Measurements from ENCODE around the gene GINS1. TPM values are rescaled to one million over a fixed set of nuclear protein-coding genes. Genes with fewer than 3 reads are reported as not detected.

GINS1 gene
- total and polyA plus RNA-seq, 2 experiments from 2014 or later, result 32.0 to 65.4 TPM

DNA sequence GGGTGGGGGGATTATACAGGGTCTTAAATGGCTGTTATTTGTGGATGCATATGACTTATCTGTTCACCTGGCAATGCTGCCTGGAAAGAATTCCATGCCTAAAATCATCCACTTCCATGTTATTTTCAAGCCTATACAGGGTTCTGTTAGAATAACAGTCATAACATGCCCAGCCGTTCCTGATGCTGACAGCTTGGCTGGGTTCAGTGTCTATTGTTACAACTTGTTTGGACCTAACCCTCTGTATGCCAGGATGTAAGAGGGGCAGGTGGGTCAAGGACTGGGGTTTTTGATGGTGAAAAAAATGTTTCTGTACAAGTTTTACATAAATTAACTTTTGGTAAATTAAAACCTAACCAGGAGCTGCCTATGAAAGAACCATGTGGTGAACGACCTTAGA is 79.8 kb downstream of the GINS1 start:
- H3K4me2 ChIP-seq, result no peak overlapping the region
- H3K27me3 Mint-ChIP-seq (ENCODE audit: insufficient read depth, low read depth, poor library complexity), result peaks cover 3% of the 10 kb centered on the region
- no peaks in the 10 kb centered on the region for H4K20me1 ChIP-seq (replicated peaks; ENCODE audit: insufficient read depth)
- H3K27ac Mint-ChIP-seq, result no peak overlapping the region
- TF ChIP-seq, protein P1, sequence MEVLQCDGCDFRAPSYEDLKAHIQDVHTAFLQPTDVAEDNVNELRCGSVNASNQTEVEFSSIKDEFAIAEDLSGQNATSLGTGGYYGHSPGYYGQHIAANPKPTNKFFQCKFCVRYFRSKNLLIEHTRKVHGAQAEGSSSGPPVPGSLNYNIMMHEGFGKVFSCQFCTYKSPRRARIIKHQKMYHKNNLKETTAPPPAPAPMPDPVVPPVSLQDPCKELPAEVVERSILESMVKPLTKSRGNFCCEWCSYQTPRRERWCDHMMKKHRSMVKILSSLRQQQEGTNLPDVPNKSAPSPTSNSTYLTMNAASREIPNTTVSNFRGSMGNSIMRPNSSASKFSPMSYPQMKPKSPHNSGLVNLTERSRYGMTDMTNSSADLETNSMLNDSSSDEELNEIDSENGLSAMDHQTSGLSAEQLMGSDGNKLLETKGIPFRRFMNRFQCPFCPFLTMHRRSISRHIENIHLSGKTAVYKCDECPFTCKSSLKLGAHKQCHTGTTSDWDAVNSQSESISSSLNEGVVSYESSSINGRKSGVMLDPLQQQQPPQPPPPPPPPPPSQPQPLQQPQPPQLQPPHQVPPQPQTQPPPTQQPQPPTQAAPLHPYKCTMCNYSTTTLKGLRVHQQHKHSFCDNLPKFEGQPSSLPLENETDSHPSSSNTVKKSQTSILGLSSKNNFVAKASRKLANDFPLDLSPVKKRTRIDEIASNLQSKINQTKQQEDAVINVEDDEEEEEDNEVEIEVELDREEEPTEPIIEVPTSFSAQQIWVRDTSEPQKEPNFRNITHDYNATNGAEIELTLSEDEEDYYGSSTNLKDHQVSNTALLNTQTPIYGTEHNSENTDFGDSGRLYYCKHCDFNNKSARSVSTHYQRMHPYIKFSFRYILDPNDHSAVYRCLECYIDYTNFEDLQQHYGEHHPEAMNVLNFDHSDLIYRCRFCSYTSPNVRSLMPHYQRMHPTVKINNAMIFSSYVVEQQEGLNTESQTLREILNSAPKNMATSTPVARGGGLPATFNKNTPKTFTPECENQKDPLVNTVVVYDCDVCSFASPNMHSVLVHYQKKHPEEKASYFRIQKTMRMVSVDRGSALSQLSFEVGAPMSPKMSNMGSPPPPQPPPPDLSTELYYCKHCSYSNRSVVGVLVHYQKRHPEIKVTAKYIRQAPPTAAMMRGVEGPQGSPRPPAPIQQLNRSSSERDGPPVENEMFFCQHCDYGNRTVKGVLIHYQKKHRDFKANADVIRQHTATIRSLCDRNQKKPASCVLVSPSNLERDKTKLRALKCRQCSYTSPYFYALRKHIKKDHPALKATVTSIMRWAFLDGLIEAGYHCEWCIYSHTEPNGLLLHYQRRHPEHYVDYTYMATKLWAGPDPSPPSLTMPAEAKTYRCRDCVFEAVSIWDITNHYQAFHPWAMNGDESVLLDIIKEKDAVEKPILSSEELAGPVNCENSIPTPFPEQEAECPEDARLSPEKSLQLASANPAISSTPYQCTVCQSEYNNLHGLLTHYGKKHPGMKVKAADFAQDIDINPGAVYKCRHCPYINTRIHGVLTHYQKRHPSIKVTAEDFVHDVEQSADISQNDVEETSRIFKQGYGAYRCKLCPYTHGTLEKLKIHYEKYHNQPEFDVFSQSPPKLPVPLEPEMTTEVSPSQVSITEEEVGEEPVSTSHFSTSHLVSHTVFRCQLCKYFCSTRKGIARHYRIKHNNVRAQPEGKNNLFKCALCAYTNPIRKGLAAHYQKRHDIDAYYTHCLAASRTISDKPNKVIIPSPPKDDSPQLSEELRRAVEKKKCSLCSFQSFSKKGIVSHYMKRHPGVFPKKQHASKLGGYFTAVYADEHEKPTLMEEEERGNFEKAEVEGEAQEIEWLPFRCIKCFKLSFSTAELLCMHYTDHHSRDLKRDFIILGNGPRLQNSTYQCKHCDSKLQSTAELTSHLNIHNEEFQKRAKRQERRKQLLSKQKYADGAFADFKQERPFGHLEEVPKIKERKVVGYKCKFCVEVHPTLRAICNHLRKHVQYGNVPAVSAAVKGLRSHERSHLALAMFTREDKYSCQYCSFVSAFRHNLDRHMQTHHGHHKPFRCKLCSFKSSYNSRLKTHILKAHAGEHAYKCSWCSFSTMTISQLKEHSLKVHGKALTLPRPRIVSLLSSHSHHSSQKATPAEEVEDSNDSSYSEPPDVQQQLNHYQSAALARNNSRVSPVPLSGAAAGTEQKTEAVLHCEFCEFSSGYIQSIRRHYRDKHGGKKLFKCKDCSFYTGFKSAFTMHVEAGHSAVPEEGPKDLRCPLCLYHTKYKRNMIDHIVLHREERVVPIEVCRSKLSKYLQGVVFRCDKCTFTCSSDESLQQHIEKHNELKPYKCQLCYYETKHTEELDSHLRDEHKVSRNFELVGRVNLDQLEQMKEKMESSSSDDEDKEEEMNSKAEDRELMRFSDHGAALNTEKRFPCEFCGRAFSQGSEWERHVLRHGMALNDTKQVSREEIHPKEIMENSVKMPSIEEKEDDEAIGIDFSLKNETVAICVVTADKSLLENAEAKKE (CRISPR knock-in tag; IDR thresholded peaks at IDR 0.05), result no peak
- TF ChIP-seq EZH2 (IDR thresholded peaks at IDR 0.05; ENCODE audit: low read depth, unreplicated experiment) (no peak), CREB1 (CRISPR knock-in tag; IDR thresholded peaks at IDR 0.05; ENCODE audit: low read depth) (no peak), JUNB (IDR thresholded peaks at IDR 0.05; ENCODE audit: unreplicated experiment) (no peak), STAT1 (IDR thresholded peaks at IDR 0.05; ENCODE audit: unreplicated experiment) (no peak), POLR2AphosphoS5 (IDR thresholded peaks at IDR 0.05; ENCODE audit: low read depth) (no peak)
- TF ChIP-seq, protein P2, sequence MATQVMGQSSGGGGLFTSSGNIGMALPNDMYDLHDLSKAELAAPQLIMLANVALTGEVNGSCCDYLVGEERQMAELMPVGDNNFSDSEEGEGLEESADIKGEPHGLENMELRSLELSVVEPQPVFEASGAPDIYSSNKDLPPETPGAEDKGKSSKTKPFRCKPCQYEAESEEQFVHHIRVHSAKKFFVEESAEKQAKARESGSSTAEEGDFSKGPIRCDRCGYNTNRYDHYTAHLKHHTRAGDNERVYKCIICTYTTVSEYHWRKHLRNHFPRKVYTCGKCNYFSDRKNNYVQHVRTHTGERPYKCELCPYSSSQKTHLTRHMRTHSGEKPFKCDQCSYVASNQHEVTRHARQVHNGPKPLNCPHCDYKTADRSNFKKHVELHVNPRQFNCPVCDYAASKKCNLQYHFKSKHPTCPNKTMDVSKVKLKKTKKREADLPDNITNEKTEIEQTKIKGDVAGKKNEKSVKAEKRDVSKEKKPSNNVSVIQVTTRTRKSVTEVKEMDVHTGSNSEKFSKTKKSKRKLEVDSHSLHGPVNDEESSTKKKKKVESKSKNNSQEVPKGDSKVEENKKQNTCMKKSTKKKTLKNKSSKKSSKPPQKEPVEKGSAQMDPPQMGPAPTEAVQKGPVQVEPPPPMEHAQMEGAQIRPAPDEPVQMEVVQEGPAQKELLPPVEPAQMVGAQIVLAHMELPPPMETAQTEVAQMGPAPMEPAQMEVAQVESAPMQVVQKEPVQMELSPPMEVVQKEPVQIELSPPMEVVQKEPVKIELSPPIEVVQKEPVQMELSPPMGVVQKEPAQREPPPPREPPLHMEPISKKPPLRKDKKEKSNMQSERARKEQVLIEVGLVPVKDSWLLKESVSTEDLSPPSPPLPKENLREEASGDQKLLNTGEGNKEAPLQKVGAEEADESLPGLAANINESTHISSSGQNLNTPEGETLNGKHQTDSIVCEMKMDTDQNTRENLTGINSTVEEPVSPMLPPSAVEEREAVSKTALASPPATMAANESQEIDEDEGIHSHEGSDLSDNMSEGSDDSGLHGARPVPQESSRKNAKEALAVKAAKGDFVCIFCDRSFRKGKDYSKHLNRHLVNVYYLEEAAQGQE (IDR thresholded peaks at IDR 0.05; ENCODE audit: unreplicated experiment), result no peak
- no peak overlapping the region for H3K4me3 ChIP-seq
- H3K4me3 Mint-ChIP-seq, result no peak overlapping the region
- no peaks in the 10 kb centered on the region for H3K9me3 Mint-ChIP-seq
- H3K4me1 ChIP-seq (ENCODE audit: insufficient read depth), result peaks cover 11% of the 10 kb centered on the region
- H3F3A ChIP-seq (replicated peaks; ENCODE audit: low read depth), result no peaks in the 10 kb centered on the region; the same call in 1 of the 2 replicates
- no peak overlapping the region for H2AFZ ChIP-seq
- DNase-seq (ENCODE audit: low spot score) (no peak), ATAC-seq (no peak)
- no peaks in the 10 kb centered on the region for H3K79me2 ChIP-seq (replicated peaks; ENCODE audit: insufficient read depth)
- peaks cover 47% of the 10 kb centered on the region for H3K36me3 Mint-ChIP-seq (ENCODE audit: low read depth)
- no peaks in the 10 kb centered on the region for H3K9me2 ChIP-seq (ENCODE audit: insufficient read depth)
- peak overlapping the region; percentile 26; the same call in 1 of the 2 replicates for H3K27ac ChIP-seq (ENCODE audit: low read depth)
- H3K4me1 Mint-ChIP-seq, result peaks cover 37% of the 10 kb centered on the region
- no peaks in the 10 kb centered on the region for H3K27me3 ChIP-seq (ENCODE audit: insufficient read depth)
- peaks cover 3% of the 10 kb centered on the region for H3K36me3 ChIP-seq (ENCODE audit: insufficient read depth)
